WTC11 (cell line): Measurements from ENCODE around the gene RUNX2.

ENCODE experiments used
- CREB1 ChIP-seq: sonication (generic); formaldehyde crosslinking; IDR thresholded peaks from 2 replicates; pipeline ENCODE4 v1.8.0; 2023; ENCODE audit warnings: mild to moderate bottlenecking, missing genetic modification reagents
- CREM ChIP-seq: sonication (generic); formaldehyde crosslinking; IDR thresholded peaks from 2 replicates; pipeline ENCODE4 v1.8.1; 2022; ENCODE audit warnings: mild to moderate bottlenecking, missing genetic modification reagents, moderate library complexity
- CTCF ChIP-seq: fragments of 200-600 bp; IDR thresholded peaks from 2 replicates; pipeline ENCODE4 v1.8.0; 2022; ENCODE audit warnings: antibody characterized with exemption
- E2F5 ChIP-seq: sonication (generic); formaldehyde crosslinking; IDR thresholded peaks from 2 replicates; pipeline ENCODE4 v1.8.1; 2022; ENCODE audit warnings: mild to moderate bottlenecking, moderate library complexity, missing genetic modification reagents
- EMX1 ChIP-seq: fragments of 250-450 bp; sonication (Bioruptor Pico); IDR thresholded peaks from 2 replicates; pipeline ENCODE4 v1.8.0; 2021; ENCODE audit warnings: mild to moderate bottlenecking
- ESRRA ChIP-seq: sonication (generic); formaldehyde crosslinking; IDR thresholded peaks from 2 replicates; pipeline ENCODE4 v1.8.1; 2022; ENCODE audit warnings: mild to moderate bottlenecking, missing genetic modification reagents, borderline replicate concordance
- FOXK1 ChIP-seq: sonication (generic); formaldehyde crosslinking; IDR thresholded peaks from 2 replicates; pipeline ENCODE4 v1.8.0; 2022; ENCODE audit warnings: mild to moderate bottlenecking, moderate library complexity, missing genetic modification reagents
- MAX ChIP-seq: sonication (generic); formaldehyde crosslinking; IDR thresholded peaks from 2 replicates; pipeline ENCODE4 v1.8.0; 2022; ENCODE audit warnings: mild to moderate bottlenecking, missing genetic modification reagents
- MYBL2 ChIP-seq: sonication (generic); formaldehyde crosslinking; IDR thresholded peaks from 2 replicates; pipeline ENCODE4 v1.8.1; 2023; ENCODE audit warnings: mild to moderate bottlenecking, moderate library complexity, missing genetic modification reagents
- PREB ChIP-seq: sonication (generic); formaldehyde crosslinking; IDR thresholded peaks from 2 replicates; pipeline ENCODE4 v1.8.1; 2022; ENCODE audit warnings: mild to moderate bottlenecking, missing genetic modification reagents, moderate library complexity, borderline replicate concordance
- TCF7 ChIP-seq: sonication (generic); formaldehyde crosslinking; IDR thresholded peaks from 2 replicates; pipeline ENCODE4 v1.8.0; 2022; ENCODE audit warnings: mild to moderate bottlenecking, low read depth, missing genetic modification reagents, moderate library complexity
- ZBTB21 ChIP-seq: sonication (generic); formaldehyde crosslinking; IDR thresholded peaks from 2 replicates; pipeline ENCODE4 v1.8.1; 2023; ENCODE audit warnings: mild to moderate bottlenecking, missing genetic modification reagents, borderline replicate concordance
- ZNF416 ChIP-seq: fragments of 250-450 bp; sonication (Bioruptor Pico); IDR thresholded peaks from 2 replicates; pipeline ENCODE4 v1.9.0; 2021; ENCODE audit warnings: mild to moderate bottlenecking, inconsistent platforms

GRCh38 chr6:45474376-45474775, 146.2 kb downstream of the RUNX2 start:
- TF ChIP-seq CTCF (no peak), EMX1 (CRISPR knock-in tag) (no peak), CREM (CRISPR knock-in tag) (no peak), CREB1 (no peak), TCF7 (no peak), MYBL2 (CRISPR knock-in tag) (no peak), FOXK1 (CRISPR knock-in tag) (no peak), ESRRA (no peak), ZNF416 (CRISPR knock-in tag) (no peak), E2F5 (CRISPR knock-in tag) (no peak), PREB (CRISPR knock-in tag) (no peak), MAX (CRISPR knock-in tag) (no peak), ZBTB21 (CRISPR knock-in tag) (no peak)
